ENCODE measurements around the gene TPPP. TPM values are rescaled to one million over a fixed set of nuclear protein-coding genes. Genes with fewer than 3 reads are reported as not detected.

The TPPP gene
- total RNA-seq, 1 experiment from 2014 or later: 1.8 TPM

DNA sequence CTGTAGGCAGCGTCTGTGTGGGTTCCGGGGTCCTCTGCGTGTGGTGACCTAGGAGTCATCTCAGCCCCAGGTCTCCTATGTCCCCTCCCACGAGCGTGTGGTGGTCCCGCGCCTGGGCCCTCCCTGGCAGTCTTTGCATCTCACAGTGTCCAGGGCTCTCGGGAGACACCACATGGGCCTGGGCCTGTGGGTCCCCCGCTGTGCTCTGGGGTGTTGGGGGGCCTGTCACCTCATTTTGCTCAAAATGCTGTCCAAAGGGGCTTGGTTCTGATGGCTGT lies 54.0 kb downstream of the TPPP start:
- Mint-ChIP-seq H3K9me3 (no peaks in the 10 kb centered on the region), H3K4me1 (no peaks in the 10 kb centered on the region)
- POLR2A ChIA-PET: no interaction called here

DNA sequence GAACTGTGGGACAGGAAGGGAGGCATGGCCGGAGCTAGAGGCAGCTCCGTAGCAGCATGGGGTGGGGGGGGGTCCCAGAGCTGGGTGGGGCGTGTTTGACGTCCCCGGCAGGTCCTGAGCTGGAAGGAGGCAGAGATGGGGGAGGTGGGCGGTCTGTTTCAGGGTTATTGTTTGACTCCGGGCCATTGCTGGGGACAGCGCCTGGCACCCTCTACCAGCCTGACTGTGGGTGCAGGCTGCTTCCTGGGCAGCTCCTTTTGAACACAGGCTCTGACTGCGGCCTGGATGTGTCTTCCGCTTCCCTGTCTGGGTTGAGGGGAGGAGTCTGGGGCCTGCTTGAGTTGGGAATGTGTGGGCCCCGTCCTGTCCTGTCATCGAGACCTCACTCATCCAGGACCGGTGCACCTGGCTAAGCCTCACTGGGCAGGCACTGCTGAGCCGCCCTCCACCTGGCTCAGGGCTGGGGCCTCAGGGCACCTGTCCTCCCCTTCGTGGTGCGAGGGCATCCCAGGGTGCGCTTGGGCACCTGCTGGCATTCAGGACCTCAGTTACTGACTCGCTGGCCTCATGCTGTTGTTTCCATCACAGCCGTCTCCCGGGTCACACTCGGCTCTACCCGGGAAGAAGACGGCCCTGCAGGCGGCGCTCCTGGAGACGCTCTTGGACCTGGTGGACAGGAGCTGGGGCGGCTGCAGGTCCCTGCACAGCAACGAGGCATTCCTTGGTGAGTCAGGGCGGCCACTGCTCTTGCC lies 54.5 kb downstream of the TPPP start:
- no peak overlapping the region for H3K27ac Mint-ChIP-seq
- H3K9me3 Mint-ChIP-seq: no peaks in the 10 kb centered on the region
- no peak overlapping the region for H3K4me3 Mint-ChIP-seq
- no peaks in the 10 kb centered on the region for H3K27me3 Mint-ChIP-seq (ENCODE audit: low read depth)
- no peaks in the 10 kb centered on the region for H3K4me1 Mint-ChIP-seq
- ChIA-PET CTCF (no interaction called here), POLR2A (no interaction called here)
- ATAC-seq: no peak
- H3K36me3 Mint-ChIP-seq: peaks cover 54% of the 10 kb centered on the region
- no peak for DNase-seq (ENCODE audit: low spot score)
- TF ChIP-seq PRRX2 (CRISPR knock-in tag; IDR thresholded peaks at IDR 0.05) (no peak), FOXP1 (CRISPR knock-in tag; IDR thresholded peaks at IDR 0.05; ENCODE audit: borderline replicate concordance) (no peak), SMAD3 (CRISPR knock-in tag; IDR thresholded peaks at IDR 0.05; ENCODE audit: borderline replicate concordance) (no peak), ZNF423 (CRISPR knock-in tag; IDR thresholded peaks at IDR 0.05) (no peak)
- TF ChIP-seq, protein P1, sequence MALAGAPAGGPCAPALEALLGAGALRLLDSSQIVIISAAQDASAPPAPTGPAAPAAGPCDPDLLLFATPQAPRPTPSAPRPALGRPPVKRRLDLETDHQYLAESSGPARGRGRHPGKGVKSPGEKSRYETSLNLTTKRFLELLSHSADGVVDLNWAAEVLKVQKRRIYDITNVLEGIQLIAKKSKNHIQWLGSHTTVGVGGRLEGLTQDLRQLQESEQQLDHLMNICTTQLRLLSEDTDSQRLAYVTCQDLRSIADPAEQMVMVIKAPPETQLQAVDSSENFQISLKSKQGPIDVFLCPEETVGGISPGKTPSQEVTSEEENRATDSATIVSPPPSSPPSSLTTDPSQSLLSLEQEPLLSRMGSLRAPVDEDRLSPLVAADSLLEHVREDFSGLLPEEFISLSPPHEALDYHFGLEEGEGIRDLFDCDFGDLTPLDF (CRISPR knock-in tag; IDR thresholded peaks at IDR 0.05): no peak
- TF ChIP-seq, protein P2, sequence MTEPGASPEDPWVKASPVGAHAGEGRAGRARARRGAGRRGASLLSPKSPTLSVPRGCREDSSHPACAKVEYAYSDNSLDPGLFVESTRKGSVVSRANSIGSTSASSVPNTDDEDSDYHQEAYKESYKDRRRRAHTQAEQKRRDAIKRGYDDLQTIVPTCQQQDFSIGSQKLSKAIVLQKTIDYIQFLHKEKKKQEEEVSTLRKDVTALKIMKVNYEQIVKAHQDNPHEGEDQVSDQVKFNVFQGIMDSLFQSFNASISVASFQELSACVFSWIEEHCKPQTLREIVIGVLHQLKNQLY (CRISPR knock-in tag; IDR thresholded peaks at IDR 0.05): no peak
- TF ChIP-seq, protein P3, sequence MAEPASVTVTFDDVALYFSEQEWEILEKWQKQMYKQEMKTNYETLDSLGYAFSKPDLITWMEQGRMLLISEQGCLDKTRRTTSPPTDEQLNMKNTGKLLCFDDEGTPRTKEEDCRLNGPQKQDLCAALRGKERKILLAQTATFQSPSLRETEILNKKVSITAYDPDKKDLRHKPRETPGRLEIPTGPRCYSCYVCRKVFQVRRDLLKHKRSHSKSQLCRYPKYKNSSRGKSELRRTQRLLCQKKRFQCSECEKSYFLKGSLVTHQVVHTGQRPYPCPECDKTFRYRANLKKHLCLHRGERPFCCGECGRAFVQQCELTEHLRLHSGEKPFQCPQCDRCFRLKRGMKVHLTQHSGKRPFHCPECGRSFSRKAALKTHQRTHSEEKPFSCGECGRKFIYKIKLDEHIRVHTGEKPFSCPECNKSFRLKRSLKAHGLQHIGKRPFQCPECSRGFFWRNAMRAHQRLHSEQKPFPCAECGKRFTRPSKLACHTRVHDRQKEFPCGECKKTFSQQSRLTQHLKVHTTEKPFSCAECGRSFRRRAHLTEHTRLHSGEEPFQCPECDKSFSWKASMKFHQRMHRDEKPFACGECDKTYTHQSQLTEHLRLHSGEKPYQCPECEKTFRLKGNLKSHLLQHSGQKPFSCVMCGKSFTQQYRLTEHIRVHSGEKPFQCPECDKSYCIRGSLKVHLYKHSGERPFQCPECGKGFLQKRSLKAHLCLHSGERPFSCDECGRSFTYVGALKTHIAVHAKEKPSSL (CRISPR knock-in tag; conservative IDR thresholded peaks at IDR 0.05): no peak

More for the DNA sequence above, 54.0 kb downstream of the TPPP start:
- no peak overlapping the region for H3K4me3 Mint-ChIP-seq
- H3K27me3 Mint-ChIP-seq (ENCODE audit: low read depth): no peaks in the 10 kb centered on the region
- DNase-seq (ENCODE audit: low spot score) (no peak), ATAC-seq (no peak)
- H3K36me3 Mint-ChIP-seq: peaks cover 52% of the 10 kb centered on the region
- CTCF ChIA-PET: no interaction called here
- TF ChIP-seq SMAD3 (CRISPR knock-in tag; IDR thresholded peaks at IDR 0.05; ENCODE audit: borderline replicate concordance) (no peak), SP1 (CRISPR knock-in tag; conservative IDR thresholded peaks at IDR 0.05) (no peak), ZNF416 (CRISPR knock-in tag; IDR thresholded peaks at IDR 0.05) (no peak), ZNF138 (CRISPR knock-in tag; conservative IDR thresholded peaks at IDR 0.05) (no peak), MYBL2 (CRISPR knock-in tag; IDR thresholded peaks at IDR 0.05) (no peak), OVOL2 (CRISPR knock-in tag; IDR thresholded peaks at IDR 0.05; ENCODE audit: borderline replicate concordance) (no peak), TEAD1 (CRISPR knock-in tag; IDR thresholded peaks at IDR 0.05) (no peak), NFATC4 (CRISPR knock-in tag; IDR thresholded peaks at IDR 0.05) (no peak)
- TF ChIP-seq, protein P4, sequence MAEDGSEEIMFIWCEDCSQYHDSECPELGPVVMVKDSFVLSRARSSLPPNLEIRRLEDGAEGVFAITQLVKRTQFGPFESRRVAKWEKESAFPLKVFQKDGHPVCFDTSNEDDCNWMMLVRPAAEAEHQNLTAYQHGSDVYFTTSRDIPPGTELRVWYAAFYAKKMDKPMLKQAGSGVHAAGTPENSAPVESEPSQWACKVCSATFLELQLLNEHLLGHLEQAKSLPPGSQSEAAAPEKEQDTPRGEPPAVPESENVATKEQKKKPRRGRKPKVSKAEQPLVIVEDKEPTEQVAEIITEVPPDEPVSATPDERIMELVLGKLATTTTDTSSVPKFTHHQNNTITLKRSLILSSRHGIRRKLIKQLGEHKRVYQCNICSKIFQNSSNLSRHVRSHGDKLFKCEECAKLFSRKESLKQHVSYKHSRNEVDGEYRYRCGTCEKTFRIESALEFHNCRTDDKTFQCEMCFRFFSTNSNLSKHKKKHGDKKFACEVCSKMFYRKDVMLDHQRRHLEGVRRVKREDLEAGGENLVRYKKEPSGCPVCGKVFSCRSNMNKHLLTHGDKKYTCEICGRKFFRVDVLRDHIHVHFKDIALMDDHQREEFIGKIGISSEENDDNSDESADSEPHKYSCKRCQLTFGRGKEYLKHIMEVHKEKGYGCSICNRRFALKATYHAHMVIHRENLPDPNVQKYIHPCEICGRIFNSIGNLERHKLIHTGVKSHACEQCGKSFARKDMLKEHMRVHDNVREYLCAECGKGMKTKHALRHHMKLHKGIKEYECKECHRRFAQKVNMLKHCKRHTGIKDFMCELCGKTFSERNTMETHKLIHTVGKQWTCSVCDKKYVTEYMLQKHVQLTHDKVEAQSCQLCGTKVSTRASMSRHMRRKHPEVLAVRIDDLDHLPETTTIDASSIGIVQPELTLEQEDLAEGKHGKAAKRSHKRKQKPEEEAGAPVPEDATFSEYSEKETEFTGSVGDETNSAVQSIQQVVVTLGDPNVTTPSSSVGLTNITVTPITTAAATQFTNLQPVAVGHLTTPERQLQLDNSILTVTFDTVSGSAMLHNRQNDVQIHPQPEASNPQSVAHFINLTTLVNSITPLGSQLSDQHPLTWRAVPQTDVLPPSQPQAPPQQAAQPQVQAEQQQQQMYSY (CRISPR knock-in tag; IDR thresholded peaks at IDR 0.05): no peak
- TF ChIP-seq, protein P5, sequence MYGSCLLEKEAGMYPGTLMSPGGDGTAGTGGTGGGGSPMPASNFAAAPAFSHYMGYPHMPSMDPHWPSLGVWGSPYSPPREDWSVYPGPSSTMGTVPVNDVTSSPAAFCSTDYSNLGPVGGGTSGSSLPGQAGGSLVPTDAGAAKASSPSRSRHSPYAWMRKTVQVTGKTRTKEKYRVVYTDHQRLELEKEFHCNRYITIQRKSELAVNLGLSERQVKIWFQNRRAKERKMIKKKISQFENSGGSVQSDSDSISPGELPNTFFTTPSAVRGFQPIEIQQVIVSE (CRISPR knock-in tag; IDR thresholded peaks at IDR 0.05; ENCODE audit: borderline replicate concordance): no peak
- TF ChIP-seq, protein P6, sequence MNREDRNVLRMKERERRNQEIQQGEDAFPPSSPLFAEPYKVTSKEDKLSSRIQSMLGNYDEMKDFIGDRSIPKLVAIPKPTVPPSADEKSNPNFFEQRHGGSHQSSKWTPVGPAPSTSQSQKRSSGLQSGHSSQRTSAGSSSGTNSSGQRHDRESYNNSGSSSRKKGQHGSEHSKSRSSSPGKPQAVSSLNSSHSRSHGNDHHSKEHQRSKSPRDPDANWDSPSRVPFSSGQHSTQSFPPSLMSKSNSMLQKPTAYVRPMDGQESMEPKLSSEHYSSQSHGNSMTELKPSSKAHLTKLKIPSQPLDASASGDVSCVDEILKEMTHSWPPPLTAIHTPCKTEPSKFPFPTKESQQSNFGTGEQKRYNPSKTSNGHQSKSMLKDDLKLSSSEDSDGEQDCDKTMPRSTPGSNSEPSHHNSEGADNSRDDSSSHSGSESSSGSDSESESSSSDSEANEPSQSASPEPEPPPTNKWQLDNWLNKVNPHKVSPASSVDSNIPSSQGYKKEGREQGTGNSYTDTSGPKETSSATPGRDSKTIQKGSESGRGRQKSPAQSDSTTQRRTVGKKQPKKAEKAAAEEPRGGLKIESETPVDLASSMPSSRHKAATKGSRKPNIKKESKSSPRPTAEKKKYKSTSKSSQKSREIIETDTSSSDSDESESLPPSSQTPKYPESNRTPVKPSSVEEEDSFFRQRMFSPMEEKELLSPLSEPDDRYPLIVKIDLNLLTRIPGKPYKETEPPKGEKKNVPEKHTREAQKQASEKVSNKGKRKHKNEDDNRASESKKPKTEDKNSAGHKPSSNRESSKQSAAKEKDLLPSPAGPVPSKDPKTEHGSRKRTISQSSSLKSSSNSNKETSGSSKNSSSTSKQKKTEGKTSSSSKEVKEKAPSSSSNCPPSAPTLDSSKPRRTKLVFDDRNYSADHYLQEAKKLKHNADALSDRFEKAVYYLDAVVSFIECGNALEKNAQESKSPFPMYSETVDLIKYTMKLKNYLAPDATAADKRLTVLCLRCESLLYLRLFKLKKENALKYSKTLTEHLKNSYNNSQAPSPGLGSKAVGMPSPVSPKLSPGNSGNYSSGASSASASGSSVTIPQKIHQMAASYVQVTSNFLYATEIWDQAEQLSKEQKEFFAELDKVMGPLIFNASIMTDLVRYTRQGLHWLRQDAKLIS (CRISPR knock-in tag; IDR thresholded peaks at IDR 0.05; ENCODE audit: borderline replicate concordance): no peak
- TF ChIP-seq, protein P7, sequence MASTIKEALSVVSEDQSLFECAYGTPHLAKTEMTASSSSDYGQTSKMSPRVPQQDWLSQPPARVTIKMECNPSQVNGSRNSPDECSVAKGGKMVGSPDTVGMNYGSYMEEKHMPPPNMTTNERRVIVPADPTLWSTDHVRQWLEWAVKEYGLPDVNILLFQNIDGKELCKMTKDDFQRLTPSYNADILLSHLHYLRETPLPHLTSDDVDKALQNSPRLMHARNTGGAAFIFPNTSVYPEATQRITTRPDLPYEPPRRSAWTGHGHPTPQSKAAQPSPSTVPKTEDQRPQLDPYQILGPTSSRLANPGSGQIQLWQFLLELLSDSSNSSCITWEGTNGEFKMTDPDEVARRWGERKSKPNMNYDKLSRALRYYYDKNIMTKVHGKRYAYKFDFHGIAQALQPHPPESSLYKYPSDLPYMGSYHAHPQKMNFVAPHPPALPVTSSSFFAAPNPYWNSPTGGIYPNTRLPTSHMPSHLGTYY (CRISPR knock-in tag; IDR thresholded peaks at IDR 0.05): no peak
- TF ChIP-seq, protein P8, sequence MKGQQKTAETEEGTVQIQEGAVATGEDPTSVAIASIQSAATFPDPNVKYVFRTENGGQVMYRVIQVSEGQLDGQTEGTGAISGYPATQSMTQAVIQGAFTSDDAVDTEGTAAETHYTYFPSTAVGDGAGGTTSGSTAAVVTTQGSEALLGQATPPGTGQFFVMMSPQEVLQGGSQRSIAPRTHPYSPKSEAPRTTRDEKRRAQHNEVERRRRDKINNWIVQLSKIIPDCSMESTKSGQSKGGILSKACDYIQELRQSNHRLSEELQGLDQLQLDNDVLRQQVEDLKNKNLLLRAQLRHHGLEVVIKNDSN (CRISPR knock-in tag; IDR thresholded peaks at IDR 0.05): no peak
- H3K27ac Mint-ChIP-seq: no peak overlapping the region
